Measurements from ENCODE around the gene SLFN12L.

Gene SLFN12L

DNA sequence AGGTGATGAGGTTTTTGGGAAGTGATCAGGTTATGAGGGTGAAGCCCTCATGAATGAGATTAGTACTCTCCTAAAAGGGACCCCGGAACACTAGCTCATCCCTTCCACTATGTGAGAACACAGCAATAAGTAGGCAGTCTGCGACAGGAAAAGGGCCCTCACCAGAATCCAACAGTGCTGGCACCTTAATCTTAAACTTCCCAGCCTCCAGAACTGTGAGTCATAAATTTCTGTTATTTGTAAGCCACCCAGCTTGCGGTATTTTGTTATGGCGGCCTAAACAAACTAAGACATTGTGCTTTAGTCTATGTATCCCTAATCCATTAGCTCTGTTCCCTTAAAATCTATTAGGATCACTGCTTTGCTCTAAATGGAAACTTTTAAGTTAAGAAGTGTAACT lies 113.7 kb downstream of the SLFN12L start:
- ChIA-PET POLR2A (no interaction called here), CTCF (no interaction called here)
- no peak for TF ChIP-seq HDGF (IDR thresholded peaks at IDR 0.05; ENCODE audit: borderline replicate concordance)
- TF ChIP-seq SP1 (IDR thresholded peaks at IDR 0.05) = no peak
- TF ChIP-seq SUZ12 (IDR thresholded peaks at IDR 0.05) = no peak
- no peak for TF ChIP-seq TARDBP (IDR thresholded peaks at IDR 0.05)
- TF ChIP-seq BHLHE40 (IDR thresholded peaks at IDR 0.05; ENCODE audit: borderline replicate concordance) = no peak
- no peak for TF ChIP-seq NFRKB (IDR thresholded peaks at IDR 0.05)
- TF ChIP-seq ELF4 (IDR thresholded peaks at IDR 0.05) = no peak
- no peak for TF ChIP-seq L3MBTL2 (conservative IDR thresholded peaks at IDR 0.05)
- TF ChIP-seq, protein P1, sequence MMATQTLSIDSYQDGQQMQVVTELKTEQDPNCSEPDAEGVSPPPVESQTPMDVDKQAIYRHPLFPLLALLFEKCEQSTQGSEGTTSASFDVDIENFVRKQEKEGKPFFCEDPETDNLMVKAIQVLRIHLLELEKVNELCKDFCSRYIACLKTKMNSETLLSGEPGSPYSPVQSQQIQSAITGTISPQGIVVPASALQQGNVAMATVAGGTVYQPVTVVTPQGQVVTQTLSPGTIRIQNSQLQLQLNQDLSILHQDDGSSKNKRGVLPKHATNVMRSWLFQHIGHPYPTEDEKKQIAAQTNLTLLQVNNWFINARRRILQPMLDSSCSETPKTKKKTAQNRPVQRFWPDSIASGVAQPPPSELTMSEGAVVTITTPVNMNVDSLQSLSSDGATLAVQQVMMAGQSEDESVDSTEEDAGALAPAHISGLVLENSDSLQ (IDR thresholded peaks at IDR 0.05) = no peak
- no peak for TF ChIP-seq FOXM1 (IDR thresholded peaks at IDR 0.05; ENCODE audit: borderline replicate concordance)
- no peak for TF ChIP-seq ARNT (IDR thresholded peaks at IDR 0.05)
- TF ChIP-seq CTBP1 (IDR thresholded peaks at IDR 0.05; ENCODE audit: borderline replicate concordance) = no peak
- TF ChIP-seq ZNF384 (IDR thresholded peaks at IDR 0.05) = no peak
- TF ChIP-seq FOXK2 (IDR thresholded peaks at IDR 0.05) = no peak
- no peak for TF ChIP-seq LEF1 (IDR thresholded peaks at IDR 0.05; ENCODE audit: borderline replicate concordance)
- TF ChIP-seq FOXA1 (IDR thresholded peaks at IDR 0.05) = no peak
- DNase-seq (ENCODE audit: extremely low spot score) = no peak
